ENCODE results near the gene EGFL7. TPM values are rescaled to one million over a fixed set of nuclear protein-coding genes. Genes with fewer than 3 reads are reported as not detected.
"Not testable (repeated sequence)": the region's sequence is repeated elsewhere in the genome, so short reads cannot be mapped to it uniquely, and the experiment has no call there.

Gene EGFL7
- polyA plus RNA-seq, 1 donor from 2014 or later, result not detected

GRCh38 chr9:136629879-136630661 is 32.6 kb upstream of the EGFL7 start:
- peaks cover 12% of the 10 kb centered on the region for H3K27me3 Mint-ChIP-seq
- no peaks in the 10 kb centered on the region for H3K36me3 Mint-ChIP-seq
- H3K27ac Mint-ChIP-seq, result peak overlapping the region in 1 of 3 donors; percentile 57
- no peak overlapping the region for H3K4me3 Mint-ChIP-seq
- H3K9me3 Mint-ChIP-seq, result no peaks in the 10 kb centered on the region
- peaks cover 0 to 4% (median 2%) of the 10 kb centered on the region in 3 donors for H3K4me1 Mint-ChIP-seq

GRCh38 chr9:136630662-136630992 is 32.1 kb upstream of the EGFL7 start:
- H3K4me3 Mint-ChIP-seq, result no peak overlapping the region
- H3K4me1 Mint-ChIP-seq, result peaks cover 0 to 4% (median 2%) of the 10 kb centered on the region in 3 donors
- H3K9me3 Mint-ChIP-seq, result no peaks in the 10 kb centered on the region
- H3K36me3 Mint-ChIP-seq, result no peaks in the 10 kb centered on the region
- peaks cover 8% of the 10 kb centered on the region for H3K27me3 Mint-ChIP-seq
- H3K27ac Mint-ChIP-seq, result peak overlapping the region in 1 of 3 donors; percentile 57

- Mint-ChIP-seq H3K36me3 (no peaks in the 10 kb centered on the region), H3K27me3 (peaks cover 7% of the 10 kb centered on the region)
These were observed 31.4 kb upstream of the EGFL7 start for GRCh38 chr9:136631038-136632000.

GRCh38 chr9:136632072-136632471 is 30.6 kb upstream of the EGFL7 start:
- H3K9me3 Mint-ChIP-seq, H3K4me1 Mint-ChIP-seq, H3K27me3 Mint-ChIP-seq, H3K4me3 Mint-ChIP-seq, H3K27ac Mint-ChIP-seq, H3K36me3 Mint-ChIP-seq: not testable (repeated sequence)

More at GRCh38 chr9:136631038-136632000, 31.4 kb upstream of the EGFL7 start:
- no peak overlapping the region for H3K4me3 Mint-ChIP-seq
- H3K9me3 Mint-ChIP-seq, result no peaks in the 10 kb centered on the region
- H3K27ac Mint-ChIP-seq, result no peak overlapping the region
- peaks cover 0 to 4% (median 2%) of the 10 kb centered on the region in 3 donors for H3K4me1 Mint-ChIP-seq

- not testable (repeated sequence) for H3K36me3 Mint-ChIP-seq, H3K4me3 Mint-ChIP-seq, H3K4me1 Mint-ChIP-seq, H3K27ac Mint-ChIP-seq, H3K27me3 Mint-ChIP-seq, H3K9me3 Mint-ChIP-seq
These were observed 30.1 kb upstream of the EGFL7 start for GRCh38 chr9:136632491-136633106.

GRCh38 chr9:136634904-136635303 is 27.8 kb upstream of the EGFL7 start:
- Mint-ChIP-seq H3K27me3 (no peaks in the 10 kb centered on the region), H3K9me3 (no peaks in the 10 kb centered on the region), H3K27ac (no peak overlapping the region), H3K36me3 (no peaks in the 10 kb centered on the region), H3K4me3 (no peak overlapping the region), H3K4me1 (peaks cover 0 to 4% (median 2%) of the 10 kb centered on the region in 3 donors)

- Mint-ChIP-seq H3K27ac (no peak overlapping the region), H3K36me3 (no peaks in the 10 kb centered on the region), H3K4me1 (peaks cover 0 to 2% (median 0%) of the 10 kb centered on the region in 3 donors), H3K27me3 (peaks cover 19% of the 10 kb centered on the region), H3K4me3 (no peak overlapping the region), H3K9me3 (no peaks in the 10 kb centered on the region)
These were observed 22.3 kb upstream of the EGFL7 start for GRCh38 chr9:136640171-136641111.

GRCh38 chr9:136642439-136642921 is 20.2 kb upstream of the EGFL7 start:
- Mint-ChIP-seq H3K4me1 (peaks cover 0 to 2% (median 2%) of the 10 kb centered on the region in 3 donors), H3K27me3 (peaks cover 24% of the 10 kb centered on the region), H3K9me3 (no peaks in the 10 kb centered on the region), H3K27ac (no peak overlapping the region), H3K4me3 (peak overlapping the region in 2 of 4 donors; percentile 11 to 41), H3K36me3 (no peaks in the 10 kb centered on the region)

GRCh38 chr9:136643596-136644342 is 18.9 kb upstream of the EGFL7 start:
- H3K27ac Mint-ChIP-seq, result peak overlapping the region in 1 of 3 donors; percentile 53
- H3K4me1 Mint-ChIP-seq, result peaks cover 0 to 2% (median 2%) of the 10 kb centered on the region in 3 donors
- no peaks in the 10 kb centered on the region for H3K9me3 Mint-ChIP-seq
- no peaks in the 10 kb centered on the region for H3K36me3 Mint-ChIP-seq
- H3K27me3 Mint-ChIP-seq, result peaks cover 27% of the 10 kb centered on the region
- H3K4me3 Mint-ChIP-seq, result peak overlapping the region in 1 of 4 donors; percentile 23

- Mint-ChIP-seq H3K27me3 (peaks cover 27% of the 10 kb centered on the region), H3K27ac (no peak overlapping the region), H3K4me1 (peaks cover 0 to 2% (median 2%) of the 10 kb centered on the region in 3 donors), H3K4me3 (peak overlapping the region in 1 of 4 donors; percentile 17), H3K36me3 (no peaks in the 10 kb centered on the region), H3K9me3 (no peaks in the 10 kb centered on the region)
These were observed 18.4 kb upstream of the EGFL7 start for GRCh38 chr9:136644343-136644592.

- peak overlapping the region in 2 of 4 donors; percentile 8 to 17 for H3K4me3 Mint-ChIP-seq
- peaks cover 27% of the 10 kb centered on the region for H3K27me3 Mint-ChIP-seq
These were observed 17.9 kb upstream of the EGFL7 start for GRCh38 chr9:136644593-136645351.

GRCh38 chr9:136645352-136645902 is 17.3 kb upstream of the EGFL7 start:
- Mint-ChIP-seq H3K9me3 (no peaks in the 10 kb centered on the region), H3K4me1 (peaks cover under 1 to 2% (median 2%) of the 10 kb centered on the region in 3 donors), H3K27ac (no peak overlapping the region), H3K4me3 (no peak overlapping the region), H3K36me3 (no peaks in the 10 kb centered on the region), H3K27me3 (peaks cover 27% of the 10 kb centered on the region)

More at GRCh38 chr9:136644593-136645351, 17.9 kb upstream of the EGFL7 start:
- H3K27ac Mint-ChIP-seq, result no peak overlapping the region
- H3K4me1 Mint-ChIP-seq, result peaks cover 0 to 2% (median 2%) of the 10 kb centered on the region in 3 donors
- no peaks in the 10 kb centered on the region for H3K36me3 Mint-ChIP-seq
- no peaks in the 10 kb centered on the region for H3K9me3 Mint-ChIP-seq

Data from IgD-negative memory B cell (primary cell).